ENCODE results near the gene PKD2. TPM values are rescaled to one million over a fixed set of nuclear protein-coding genes. Genes with fewer than 3 reads are reported as not detected.
"Not testable (repeated sequence)": the region's sequence is repeated elsewhere in the genome, so short reads cannot be mapped to it uniquely, and the experiment has no call there.

PKD2 gene
- polyA plus RNA-seq, 3 donors, result 77.0 to 85.5 (median 82.6) TPM

GRCh38 chr4:87985097-87985886, 22.1 kb upstream of the PKD2 start:
- peak in 1 of 3 donors; percentile 36 for DNase-seq (ENCODE audit: low read depth in 3 of 3, low spot score in 2 of 3)

GRCh38 chr4:87985887-87986200, 21.6 kb upstream of the PKD2 start:
- DNase-seq (ENCODE audit: low read depth in 3 of 3, low spot score in 2 of 3), result no peak

- DNase-seq (ENCODE audit: low read depth in 3 of 3, low spot score in 2 of 3), result no peak
These were observed 20.9 kb upstream of the PKD2 start for GRCh38 chr4:87986508-87986907.

GRCh38 chr4:87989765-87990164, 17.7 kb upstream of the PKD2 start:
- no peak for DNase-seq (ENCODE audit: low read depth in 3 of 3, low spot score in 2 of 3)

- DNase-seq (ENCODE audit: low read depth in 3 of 3, low spot score in 2 of 3), result no peak
These were observed 12.0 kb upstream of the PKD2 start for GRCh38 chr4:87995435-87995834.

GRCh38 chr4:87999191-87999691, 8.2 kb upstream of the PKD2 start:
- not testable (repeated sequence) for DNase-seq (ENCODE audit: low read depth in 3 of 3, low spot score in 2 of 3)

GRCh38 chr4:88001871-88002270, 5.6 kb upstream of the PKD2 start:
- DNase-seq (ENCODE audit: low read depth in 3 of 3, low spot score in 2 of 3), result no peak

- DNase-seq (ENCODE audit: low read depth in 3 of 3, low spot score in 2 of 3), result no peak
These were observed 4.6 kb upstream of the PKD2 start for GRCh38 chr4:88002786-88003185.

- no peak for DNase-seq (ENCODE audit: low read depth in 3 of 3, low spot score in 2 of 3)
These were observed 4.2 kb upstream of the PKD2 start for GRCh38 chr4:88003261-88003660.

GRCh38 chr4:88005076-88005475, 2.4 kb upstream of the PKD2 start:
- no peak for DNase-seq (ENCODE audit: low read depth in 3 of 3, low spot score in 2 of 3)

GRCh38 chr4:88005946-88006345, 1.5 kb upstream of the PKD2 start:
- DNase-seq (ENCODE audit: low read depth in 3 of 3, low spot score in 2 of 3), result no peak

GRCh38 chr4:88006956-88007303, 505 bp upstream of the PKD2 start:
- DNase-seq (ENCODE audit: low read depth in 3 of 3, low spot score in 2 of 3), result no peak

- peak in 1 of 3 donors; percentile 35 for DNase-seq (ENCODE audit: low read depth in 3 of 3, low spot score in 2 of 3)
These were observed 797 bp downstream of the PKD2 start for GRCh38 chr4:88008122-88008742.

GRCh38 chr4:88008743-88009171, 1.3 kb downstream of the PKD2 start:
- DNase-seq (ENCODE audit: low read depth in 3 of 3, low spot score in 2 of 3), result no peak

- no peak for DNase-seq (ENCODE audit: low read depth in 3 of 3, low spot score in 2 of 3)
These were observed 2.4 kb downstream of the PKD2 start for GRCh38 chr4:88009871-88010270.

GRCh38 chr4:88010966-88011365, 3.5 kb downstream of the PKD2 start:
- DNase-seq (ENCODE audit: low read depth in 3 of 3, low spot score in 2 of 3), result no peak

GRCh38 chr4:88012647-88013046, 5.2 kb downstream of the PKD2 start:
- no peak for DNase-seq (ENCODE audit: low read depth in 3 of 3, low spot score in 2 of 3)

GRCh38 chr4:88014386-88014905, 7.0 kb downstream of the PKD2 start:
- DNase-seq (ENCODE audit: low read depth in 3 of 3, low spot score in 2 of 3), result no peak

- DNase-seq (ENCODE audit: low read depth in 3 of 3, low spot score in 2 of 3), result no peak
These were observed 8.3 kb downstream of the PKD2 start for GRCh38 chr4:88015659-88016295.

GRCh38 chr4:88017516-88018297, 10.3 kb downstream of the PKD2 start:
- DNase-seq (ENCODE audit: low read depth in 3 of 3, low spot score in 2 of 3), result no peak

- DNase-seq (ENCODE audit: low read depth in 3 of 3, low spot score in 2 of 3), result no peak
These were observed 11.0 kb downstream of the PKD2 start for GRCh38 chr4:88018466-88018865.

Measured in right renal cortex interstitium (tissue), 3 donors.